ENCODE measurements around the gene AMELX.

GRCh38 chrX:11257711-11258110 is 35.5 kb upstream of the AMELX start:
- TF ChIP-seq MAX (IDR thresholded peaks at IDR 0.05) (no peak), CTCF (CRISPR knock-in tag; IDR thresholded peaks at IDR 0.05) (no peak), ZNF75D (CRISPR knock-in tag; IDR thresholded peaks at IDR 0.05; ENCODE audit: borderline replicate concordance) (no peak), ZNF577 (CRISPR knock-in tag; IDR thresholded peaks at IDR 0.05; ENCODE audit: borderline replicate concordance, low read depth) (no peak), ZNF274 (CRISPR knock-in tag; IDR thresholded peaks at IDR 0.05) (no peak), ZNF766 (CRISPR knock-in tag; IDR thresholded peaks at IDR 0.05; ENCODE audit: borderline replicate concordance) (no peak), NR2F6 (IDR thresholded peaks at IDR 0.05) (no peak), NR2F6 (CRISPR knock-in tag; IDR thresholded peaks at IDR 0.05) (no peak), HBP1 (CRISPR knock-in tag; IDR thresholded peaks at IDR 0.05; ENCODE audit: low read depth) (no peak), ZNF18 (CRISPR knock-in tag; IDR thresholded peaks at IDR 0.05; ENCODE audit: insufficient replicate concordance) (no peak), ZNF276 (CRISPR knock-in tag; IDR thresholded peaks at IDR 0.05; ENCODE audit: low read depth) (no peak)
